ENCODE data around the gene CTPS1.

Gene CTPS1

DNA sequence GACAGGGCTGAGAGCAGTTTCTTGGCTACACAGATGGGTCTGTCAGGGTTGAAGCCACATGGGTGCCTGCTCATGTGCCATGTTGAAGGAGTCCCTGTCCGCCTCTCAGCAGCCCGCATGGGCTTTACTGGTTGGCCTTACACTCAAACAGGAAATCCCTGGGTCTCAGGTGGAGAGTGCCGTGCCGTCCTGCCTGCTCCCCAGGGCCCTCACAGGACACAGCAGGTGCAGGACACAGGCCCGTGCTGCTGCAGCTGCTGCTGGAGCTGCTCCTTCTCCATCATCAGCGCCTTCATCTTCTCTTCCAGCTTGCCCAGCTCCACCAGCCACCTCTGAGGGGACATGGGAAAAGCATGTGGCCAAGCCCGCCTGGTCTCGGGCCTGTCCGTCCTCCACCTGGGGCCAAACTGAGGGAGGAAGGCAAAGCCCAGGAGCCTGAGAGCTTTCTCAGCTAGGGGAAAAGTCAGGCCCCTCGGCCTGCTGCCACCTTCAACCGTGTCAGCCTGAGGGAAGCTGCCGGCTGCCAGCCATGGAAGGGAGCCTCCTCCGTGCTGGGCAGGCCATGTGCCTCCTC lies 36.5 kb downstream of the CTPS1 start:
- DNase-seq (ENCODE audit: extremely low spot score): no peak
- TF ChIP-seq, protein P1, sequence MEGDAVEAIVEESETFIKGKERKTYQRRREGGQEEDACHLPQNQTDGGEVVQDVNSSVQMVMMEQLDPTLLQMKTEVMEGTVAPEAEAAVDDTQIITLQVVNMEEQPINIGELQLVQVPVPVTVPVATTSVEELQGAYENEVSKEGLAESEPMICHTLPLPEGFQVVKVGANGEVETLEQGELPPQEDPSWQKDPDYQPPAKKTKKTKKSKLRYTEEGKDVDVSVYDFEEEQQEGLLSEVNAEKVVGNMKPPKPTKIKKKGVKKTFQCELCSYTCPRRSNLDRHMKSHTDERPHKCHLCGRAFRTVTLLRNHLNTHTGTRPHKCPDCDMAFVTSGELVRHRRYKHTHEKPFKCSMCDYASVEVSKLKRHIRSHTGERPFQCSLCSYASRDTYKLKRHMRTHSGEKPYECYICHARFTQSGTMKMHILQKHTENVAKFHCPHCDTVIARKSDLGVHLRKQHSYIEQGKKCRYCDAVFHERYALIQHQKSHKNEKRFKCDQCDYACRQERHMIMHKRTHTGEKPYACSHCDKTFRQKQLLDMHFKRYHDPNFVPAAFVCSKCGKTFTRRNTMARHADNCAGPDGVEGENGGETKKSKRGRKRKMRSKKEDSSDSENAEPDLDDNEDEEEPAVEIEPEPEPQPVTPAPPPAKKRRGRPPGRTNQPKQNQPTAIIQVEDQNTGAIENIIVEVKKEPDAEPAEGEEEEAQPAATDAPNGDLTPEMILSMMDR (IDR thresholded peaks at IDR 0.05; ENCODE audit: control extremely low read depth, extremely low read depth, low read depth, missing control alignments): no peak
- CTCF ChIA-PET: interaction anchor here (1.0 to 2.6 kb wide), 3 partner anchors 9 to 63 kb away, joined by 3 to 10 read pairs (median 6); no protein-coding TSS in a partner anchor
- POLR2A ChIA-PET: no interaction called here

DNA sequence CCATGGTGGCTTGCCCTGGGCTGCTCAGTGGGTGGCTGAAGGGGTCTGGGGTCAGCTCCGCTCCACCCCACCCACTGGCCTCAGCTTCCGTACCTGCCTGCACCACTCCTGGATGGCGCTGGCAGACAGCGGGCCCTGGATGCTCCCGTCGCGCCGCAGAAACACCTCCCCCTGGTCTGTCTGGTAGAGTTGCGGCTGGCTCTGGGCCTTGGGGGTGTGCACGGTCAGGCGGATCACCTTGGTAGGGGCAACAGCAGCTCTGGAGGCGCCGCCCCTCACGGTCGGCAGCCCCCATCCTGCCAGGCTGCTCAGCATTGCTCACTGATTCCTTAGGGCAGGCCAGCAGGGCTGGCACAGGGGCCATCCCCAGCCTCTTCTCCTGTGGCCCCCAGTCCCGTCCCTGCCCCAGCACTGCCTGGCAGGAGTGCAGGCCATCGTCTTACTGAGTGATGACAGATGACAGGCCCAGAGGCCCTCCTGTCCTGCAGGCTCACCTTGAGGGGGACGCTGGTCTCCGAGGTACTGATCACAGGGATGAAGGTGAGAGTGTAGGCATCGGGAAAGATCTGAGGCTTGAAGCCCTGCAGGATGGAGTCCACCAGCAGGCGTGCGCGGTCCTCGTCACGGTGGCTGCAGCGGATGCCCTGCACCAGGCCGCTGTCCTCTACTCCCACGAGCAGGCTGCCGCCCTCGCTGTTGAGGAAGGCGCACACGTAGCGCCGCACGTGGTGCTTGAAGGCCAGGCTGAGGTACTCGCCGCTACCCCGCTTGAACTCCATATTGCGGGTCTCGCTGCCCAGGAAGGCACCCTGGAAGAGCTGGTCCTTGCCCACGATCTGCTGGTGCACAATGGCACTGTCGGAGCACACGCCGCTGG lies 37.9 kb downstream of the CTPS1 start:
- TF ChIP-seq, protein P1 (IDR thresholded peaks at IDR 0.05; ENCODE audit: control extremely low read depth, extremely low read depth, low read depth, missing control alignments): no peak
- POLR2A ChIA-PET: no interaction called here
- no peak for DNase-seq (ENCODE audit: extremely low spot score)
- CTCF ChIA-PET: interaction anchor here (2.6 kb wide), 1 partner anchor 14 kb away, joined by 10 read pairs; no protein-coding TSS in a partner anchor

DNA sequence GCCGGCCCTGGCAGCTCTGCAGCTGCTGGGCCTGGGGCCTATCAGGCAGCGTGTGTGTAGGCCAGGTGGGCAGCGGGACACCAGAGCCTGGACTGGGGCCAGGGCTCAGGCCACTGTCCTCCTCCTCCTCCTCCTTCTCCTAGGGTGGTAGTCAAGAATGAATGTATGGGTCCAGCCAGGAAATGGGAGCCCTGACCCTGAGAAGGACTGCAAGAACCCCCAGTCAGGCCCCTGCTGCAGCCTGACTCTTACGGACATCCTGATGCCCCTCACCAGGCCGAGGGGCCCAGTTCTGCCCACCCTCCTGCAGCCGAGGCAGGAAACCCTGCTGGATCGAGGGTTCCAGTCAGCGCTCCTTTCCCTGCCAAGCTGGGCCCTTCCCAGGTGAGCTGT lies 38.5 kb downstream of the CTPS1 start:
- TF ChIP-seq, protein P1 (IDR thresholded peaks at IDR 0.05; ENCODE audit: control extremely low read depth, extremely low read depth, low read depth, missing control alignments): no peak
- CTCF ChIA-PET: no interaction called here
- POLR2A ChIA-PET: no interaction called here
- no peak for DNase-seq (ENCODE audit: extremely low spot score)

DNA sequence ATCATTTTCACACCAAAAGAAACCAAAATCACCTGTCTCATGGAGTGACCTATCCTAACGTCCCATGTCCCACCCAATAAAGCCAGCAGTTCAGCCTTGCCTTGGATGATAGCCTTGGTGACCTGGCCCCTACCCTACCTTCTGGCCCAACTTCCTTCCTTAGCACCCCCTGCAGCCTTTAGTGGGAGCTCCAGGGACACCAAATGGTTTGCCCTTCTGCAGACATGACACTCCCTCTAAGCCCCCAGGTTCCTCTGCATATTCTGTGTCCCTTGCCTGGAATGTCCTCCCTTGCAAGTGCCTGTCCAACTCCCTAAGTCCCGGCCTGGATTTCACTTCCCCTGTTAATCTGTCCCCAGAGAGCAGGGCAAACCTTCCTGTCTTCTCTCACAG lies 39.9 kb downstream of the CTPS1 start:
- CTCF ChIA-PET: interaction anchor here (3.9 kb wide), 1 partner anchor 15 kb away, joined by 11 read pairs; no protein-coding TSS in a partner anchor
- TF ChIP-seq, protein P1 (IDR thresholded peaks at IDR 0.05; ENCODE audit: control extremely low read depth, extremely low read depth, low read depth, missing control alignments): no peak
- no peak for DNase-seq (ENCODE audit: extremely low spot score)
- POLR2A ChIA-PET: no interaction called here

DNA sequence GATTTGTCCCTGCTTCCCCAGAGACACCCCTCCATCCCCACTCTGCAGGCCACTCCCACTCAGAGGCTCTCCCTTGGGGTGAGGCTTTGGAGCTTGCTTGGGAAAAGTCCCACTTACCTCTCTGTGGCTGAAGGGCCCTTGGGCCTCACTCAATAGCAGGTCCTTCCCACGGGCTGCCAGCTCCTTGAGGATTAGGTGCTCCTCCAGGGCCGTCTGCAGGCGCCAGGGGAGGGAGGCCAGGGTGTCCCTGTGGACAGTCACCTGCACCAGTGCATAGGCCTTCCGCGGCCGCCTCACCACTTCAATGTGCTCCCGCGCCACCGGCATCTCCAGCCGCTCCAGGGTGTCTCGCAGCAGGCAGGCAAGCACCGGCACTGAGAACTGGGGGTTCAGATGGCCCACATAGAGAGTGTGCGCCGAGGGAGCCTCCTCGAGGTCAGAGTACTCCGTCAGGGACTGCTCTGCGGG lies 40.6 kb downstream of the CTPS1 start:
- POLR2A ChIA-PET: no interaction called here
- CTCF ChIA-PET: interaction anchor here (3.9 kb wide), 1 partner anchor 16 kb away, joined by 11 read pairs; no protein-coding TSS in a partner anchor
- TF ChIP-seq, protein P1 (IDR thresholded peaks at IDR 0.05; ENCODE audit: control extremely low read depth, extremely low read depth, low read depth, missing control alignments): no peak
- no peak for DNase-seq (ENCODE audit: extremely low spot score)

DNA sequence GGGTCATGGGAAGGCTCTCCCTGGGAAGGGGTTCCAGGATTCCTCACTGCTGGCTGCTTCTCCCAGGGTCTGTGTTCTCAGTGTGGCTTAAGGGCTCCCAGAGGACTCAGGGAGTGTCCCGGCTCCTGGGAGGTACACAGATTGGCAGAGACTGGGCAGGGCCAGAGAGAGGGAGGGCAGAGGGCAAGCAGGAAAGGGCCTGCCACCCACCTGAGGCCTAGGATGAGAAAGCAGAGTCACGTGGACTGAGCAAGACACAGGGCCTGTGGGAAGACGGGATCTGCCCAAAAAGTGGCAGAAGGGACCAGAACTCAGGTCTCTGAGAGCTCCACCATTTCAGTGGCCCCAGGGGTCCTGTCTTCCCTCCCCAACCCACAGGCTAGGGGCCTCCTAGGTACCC lies 41.2 kb downstream of the CTPS1 start:
- DNase-seq (ENCODE audit: extremely low spot score): no peak
- ChIA-PET CTCF (interaction anchor here (3.9 kb wide), 1 partner anchor 17 kb away, joined by 11 read pairs; no protein-coding TSS in a partner anchor), POLR2A (no interaction called here)
- TF ChIP-seq, protein P1 (IDR thresholded peaks at IDR 0.05; ENCODE audit: control extremely low read depth, extremely low read depth, low read depth, missing control alignments): no peak

Measured in GM10248 (cell line).